Upper lobe of left lung (tissue), 6 donors: Measurements from ENCODE around the gene LTBP2. TPM values are rescaled to one million over a fixed set of nuclear protein-coding genes. Genes with fewer than 3 reads are reported as not detected.

Experiments
- ATAC-seq, 2 donors: fragments of 200-7000 bp; cut with Tn5 transposase; one replicate each; pipeline ENCODE4 v1.9.1; 2022; ENCODE audit warnings: mild to moderate bottlenecking in 2 of 2, moderate library complexity in 2 of 2; ENCODE audit not compliant: low FRiP score in 2 of 2
- DNase-seq, 2 donors: peaks; one replicate each; pipeline ENCODE4 v3.0.0-alpha.2; 2019 to 2020
- H3K27ac ChIP-seq, 4 donors: fragments of 200-600 bp; sonication (generic); one replicate each; pipeline ENCODE4 v1.5.1; 2016 to 2019
- H3K27me3 ChIP-seq, 4 donors: fragments of 200-600 bp; sonication (generic); one replicate each; pipeline ENCODE4 v1.5.1; 2017 to 2019
- H3K36me3 ChIP-seq, 4 donors: fragments of 200-600 bp; sonication (generic); one replicate each; pipeline ENCODE4 v1.5.1; 2016 to 2019
- H3K4me1 ChIP-seq, 4 donors: fragments of 200-600 bp; sonication (generic); one replicate each; pipeline ENCODE4 v1.5.1; 2018 to 2019
- H3K4me3 ChIP-seq, 4 donors: fragments of 200-600 bp; sonication (generic); one replicate each; pipeline ENCODE4 v1.5.1; 2017 to 2019; ENCODE audit warnings: mild to moderate bottlenecking in 2 of 4, moderate library complexity in 1 of 4
- H3K9me3 ChIP-seq, 4 donors: fragments of 200-600 bp; sonication (generic); one replicate each; pipeline ENCODE4 v1.5.1; 2018 to 2019
- EP300 ChIP-seq, 4 donors: sonication (generic); formaldehyde crosslinking; IDR thresholded peaks; one replicate each; pipeline ENCODE4 v1.5.1; 2017; ENCODE audit warnings: antibody characterized with exemption in 4 of 4, control low read depth in 2 of 4
- POLR2A ChIP-seq, 4 donors: fragments of 450-650 bp; IDR thresholded peaks; one replicate each; pipeline ENCODE4 v1.5.1; 2016 to 2017; ENCODE audit warnings: antibody characterized with exemption in 4 of 4, mild to moderate bottlenecking in 2 of 4
- POLR2AphosphoS5 ChIP-seq, 2 donors: sonication (generic); formaldehyde crosslinking; IDR thresholded peaks; one replicate each; pipeline ENCODE4 v1.5.1; 2017; ENCODE audit warnings: antibody characterized with exemption in 2 of 2
- WGBS, 2 donors: methylation state at CpG; one replicate each; pipeline ENCODE4 v1.1.5; 2017 to 2018; 5-methylcytosine and 5-hydroxymethylcytosine counted together
- total RNA-seq, 6 donors: library from RNA; depleted of rRNA in 4 of 6; stranded (reverse); fragments of >200 nt in 4 of 6; gene quantifications; one replicate each; pipeline versions ENCODE4 v1.1.0 to v1.2.1, GENCODE V29; 2016 to 2021
- TF ChIP-seq, protein P1 (sequence below), 6 experiments: fragments of 450-650 bp in 4 of 6; fragments of 200-600 bp in 2 of 6; sonication (generic) in 2 of 6; IDR thresholded peaks; one replicate each; pipeline ENCODE4 v1.5.1; 2016 to 2019; ENCODE audit warnings: antibody characterized with exemption in 6 of 6
- donor health status: DM: no; HTN: no; CAD: no; lungs with moderate emphysema.
- donor health status: DM: no; HTN: yes; CAD: no; lungs with severe emphysema.

LTBP2 gene
- total RNA-seq, 6 donors from 2014 or later = 19.7 to 136 (median 77.6) TPM

DNA sequence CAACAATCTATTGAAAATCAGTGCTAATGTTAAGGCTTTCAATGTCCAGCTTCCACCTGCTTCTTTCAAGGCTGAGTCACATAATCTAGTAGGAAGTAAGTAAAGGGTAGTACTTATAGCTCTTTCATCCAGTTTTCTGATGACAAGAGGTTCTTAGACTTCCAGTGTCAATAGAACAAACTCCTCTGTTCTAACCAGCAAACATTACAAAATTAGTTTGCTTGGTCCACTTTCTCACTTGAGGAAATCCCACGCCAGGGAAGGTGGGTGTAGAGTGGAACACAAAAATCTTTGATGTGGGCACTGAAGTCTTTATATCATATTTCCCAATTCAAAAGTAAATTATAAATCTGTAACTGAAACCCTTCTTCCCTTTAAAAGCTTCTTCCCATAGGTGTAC, 121.6 kb downstream of the LTBP2 start:
- H3K27ac ChIP-seq = peak overlapping the region in 2 of 4 donors; percentile 93 to 99
- H3K36me3 ChIP-seq = peaks cover 0 to 9% (median 4%) of the 10 kb centered on the region in 4 donors
- no peak for ATAC-seq
- no peaks in the 10 kb centered on the region for H3K9me3 ChIP-seq
- TF ChIP-seq POLR2AphosphoS5 (IDR thresholded peaks at IDR 0.05) (no peak), EP300 (IDR thresholded peaks at IDR 0.05) (peak in 1 of 4 donors; percentile 39), POLR2A (IDR thresholded peaks at IDR 0.05) (peak in 1 of 4 donors; percentile 15)
- no peaks in the 10 kb centered on the region for H3K27me3 ChIP-seq
- no peak for DNase-seq
- H3K4me1 ChIP-seq = peaks cover 13 to 78% (median 47%) of the 10 kb centered on the region in 4 donors
- 46 to 89% methylated on average over 1 of the region's 1 CpG for WGBS, 2 donors
- peak overlapping the region in 3 of 4 donors; percentile 74 to 97 (median 84) for H3K4me3 ChIP-seq

- Histone ChIP-seq H3K27me3 (no peaks in the 10 kb centered on the region), H3K4me1 (peaks cover 8 to 63% (median 41%) of the 10 kb centered on the region in 4 donors), H3K27ac (peak overlapping the region in 1 of 4 donors; percentile 1), H3K36me3 (peaks cover 3 to 22% (median 11%) of the 10 kb centered on the region in 4 donors), H3K9me3 (no peaks in the 10 kb centered on the region), H3K4me3 (peak overlapping the region in 1 of 4 donors; percentile 26)
- TF ChIP-seq, protein P1, sequence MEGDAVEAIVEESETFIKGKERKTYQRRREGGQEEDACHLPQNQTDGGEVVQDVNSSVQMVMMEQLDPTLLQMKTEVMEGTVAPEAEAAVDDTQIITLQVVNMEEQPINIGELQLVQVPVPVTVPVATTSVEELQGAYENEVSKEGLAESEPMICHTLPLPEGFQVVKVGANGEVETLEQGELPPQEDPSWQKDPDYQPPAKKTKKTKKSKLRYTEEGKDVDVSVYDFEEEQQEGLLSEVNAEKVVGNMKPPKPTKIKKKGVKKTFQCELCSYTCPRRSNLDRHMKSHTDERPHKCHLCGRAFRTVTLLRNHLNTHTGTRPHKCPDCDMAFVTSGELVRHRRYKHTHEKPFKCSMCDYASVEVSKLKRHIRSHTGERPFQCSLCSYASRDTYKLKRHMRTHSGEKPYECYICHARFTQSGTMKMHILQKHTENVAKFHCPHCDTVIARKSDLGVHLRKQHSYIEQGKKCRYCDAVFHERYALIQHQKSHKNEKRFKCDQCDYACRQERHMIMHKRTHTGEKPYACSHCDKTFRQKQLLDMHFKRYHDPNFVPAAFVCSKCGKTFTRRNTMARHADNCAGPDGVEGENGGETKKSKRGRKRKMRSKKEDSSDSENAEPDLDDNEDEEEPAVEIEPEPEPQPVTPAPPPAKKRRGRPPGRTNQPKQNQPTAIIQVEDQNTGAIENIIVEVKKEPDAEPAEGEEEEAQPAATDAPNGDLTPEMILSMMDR (IDR thresholded peaks at IDR 0.05) = no peak
- TF ChIP-seq POLR2A (IDR thresholded peaks at IDR 0.05) = no peak
- TF ChIP-seq EP300 (IDR thresholded peaks at IDR 0.05) = peak in 1 of 4 donors; percentile 40
- TF ChIP-seq POLR2AphosphoS5 (IDR thresholded peaks at IDR 0.05) = no peak
- DNase-seq = no peak
- ATAC-seq = no peak
Measured at GRCh38 chr14:74488786-74489397, 123.1 kb downstream of the LTBP2 start.

- TF ChIP-seq POLR2AphosphoS5 (IDR thresholded peaks at IDR 0.05) = no peak
- TF ChIP-seq, protein P1 (IDR thresholded peaks at IDR 0.05) = no peak
- no peak for TF ChIP-seq POLR2A (IDR thresholded peaks at IDR 0.05)
- TF ChIP-seq EP300 (IDR thresholded peaks at IDR 0.05) = no peak
- no peaks in the 10 kb centered on the region for H3K9me3 ChIP-seq
- no peaks in the 10 kb centered on the region for H3K27me3 ChIP-seq
- peaks cover 3 to 54% (median 31%) of the 10 kb centered on the region in 4 donors for H3K4me1 ChIP-seq
- H3K4me3 ChIP-seq = no peak overlapping the region
- ATAC-seq (no peak), DNase-seq (no peak)
- H3K27ac ChIP-seq = no peak overlapping the region
- peaks cover 15 to 48% (median 36%) of the 10 kb centered on the region in 4 donors for H3K36me3 ChIP-seq
- 63 to 67% methylated on average over 3 of the region's 3 CpGs for WGBS, 2 donors
Measured at GRCh38 chr14:74486164-74486563, 125.9 kb downstream of the LTBP2 start.

DNA sequence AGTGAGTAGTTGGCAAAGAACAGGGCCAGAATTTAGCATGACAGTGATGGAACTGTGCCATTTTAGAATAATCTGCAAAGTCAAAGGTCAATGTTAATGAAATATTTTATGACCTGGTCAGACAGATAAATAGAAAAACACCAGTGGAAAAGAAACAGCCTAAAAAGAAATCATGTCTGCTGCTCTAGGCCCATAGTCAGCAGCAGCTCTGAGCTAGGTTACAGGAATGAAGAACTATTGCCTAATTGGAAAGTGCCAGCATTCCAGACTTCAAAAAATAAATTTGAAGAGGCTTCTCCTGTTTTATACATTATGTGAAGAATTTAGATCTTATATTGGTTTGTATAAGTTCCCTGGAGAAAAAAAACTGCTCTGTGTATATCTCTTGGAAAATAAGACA, 128.7 kb downstream of the LTBP2 start:
- peaks cover 3 to 26% (median 19%) of the 10 kb centered on the region in 4 donors for H3K4me1 ChIP-seq
- peaks cover 24 to 76% (median 62%) of the 10 kb centered on the region in 4 donors for H3K36me3 ChIP-seq
- no peak for DNase-seq
- no peaks in the 10 kb centered on the region for H3K9me3 ChIP-seq
- TF ChIP-seq, protein P1 (IDR thresholded peaks at IDR 0.05) = no peak
- TF ChIP-seq EP300 (IDR thresholded peaks at IDR 0.05) (no peak), POLR2A (IDR thresholded peaks at IDR 0.05) (no peak), POLR2AphosphoS5 (IDR thresholded peaks at IDR 0.05) (no peak)
- H3K27ac ChIP-seq = no peak overlapping the region
- no peaks in the 10 kb centered on the region for H3K27me3 ChIP-seq
- ATAC-seq = no peak
- no peak overlapping the region for H3K4me3 ChIP-seq

DNA sequence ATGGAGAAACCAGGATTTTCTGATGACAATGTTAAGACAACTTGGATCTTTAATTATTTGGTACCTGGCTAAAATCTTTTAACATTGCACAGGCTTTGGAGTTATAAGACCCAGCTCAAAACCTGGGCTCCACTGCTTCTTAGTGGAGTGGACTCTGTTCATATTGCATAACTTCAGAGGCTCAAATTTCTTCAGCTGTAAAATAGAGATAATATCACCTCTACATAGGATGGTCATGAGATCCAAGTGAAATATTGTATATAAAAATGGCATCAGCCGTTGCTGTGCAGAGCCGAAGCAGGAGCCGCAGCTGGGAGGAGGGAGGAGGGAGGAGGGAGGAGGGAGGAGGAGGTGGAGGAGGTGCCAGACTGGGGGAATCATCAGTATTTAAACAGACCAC, 129.5 kb downstream of the LTBP2 start:
- DNase-seq (no peak), ATAC-seq (no peak)
- Histone ChIP-seq H3K9me3 (no peaks in the 10 kb centered on the region), H3K27ac (no peak overlapping the region), H3K4me1 (peaks cover 3 to 19% (median 14%) of the 10 kb centered on the region in 4 donors), H3K36me3 (peaks cover 24 to 84% (median 62%) of the 10 kb centered on the region in 4 donors), H3K27me3 (no peaks in the 10 kb centered on the region), H3K4me3 (no peak overlapping the region)
- TF ChIP-seq POLR2AphosphoS5 (IDR thresholded peaks at IDR 0.05) = no peak
- no peak for TF ChIP-seq POLR2A (IDR thresholded peaks at IDR 0.05)
- no peak for TF ChIP-seq EP300 (IDR thresholded peaks at IDR 0.05)
- TF ChIP-seq, protein P1 (IDR thresholded peaks at IDR 0.05) = no peak
- 85 to 88% methylated on average over 3 of the region's 3 CpGs for WGBS, 2 donors
